Subcutaneous adipose tissue (tissue), 4 donors: Measurements from ENCODE around the gene FGFR2. TPM values are rescaled to one million over a fixed set of nuclear protein-coding genes. Genes with fewer than 3 reads are reported as not detected.

Experiments
- total RNA-seq, 4 donors: library from RNA; depleted of rRNA; stranded (reverse); fragments of >200 nt; gene quantifications; one replicate each; pipeline ENCODE4 v1.1.0, GENCODE V29; 2016
- TF ChIP-seq, protein P1 (sequence below): fragments of 450-650 bp; IDR thresholded peaks from one replicate; pipeline ENCODE4 v1.5.1; 2016; ENCODE audit warnings: low read depth, mild to moderate bottlenecking, control low read depth, antibody characterized with exemption, moderate library complexity

Gene FGFR2
- total RNA-seq, 4 donors from 2014 or later, result 11.3 to 22.2 (median 14.9) TPM

DNA sequence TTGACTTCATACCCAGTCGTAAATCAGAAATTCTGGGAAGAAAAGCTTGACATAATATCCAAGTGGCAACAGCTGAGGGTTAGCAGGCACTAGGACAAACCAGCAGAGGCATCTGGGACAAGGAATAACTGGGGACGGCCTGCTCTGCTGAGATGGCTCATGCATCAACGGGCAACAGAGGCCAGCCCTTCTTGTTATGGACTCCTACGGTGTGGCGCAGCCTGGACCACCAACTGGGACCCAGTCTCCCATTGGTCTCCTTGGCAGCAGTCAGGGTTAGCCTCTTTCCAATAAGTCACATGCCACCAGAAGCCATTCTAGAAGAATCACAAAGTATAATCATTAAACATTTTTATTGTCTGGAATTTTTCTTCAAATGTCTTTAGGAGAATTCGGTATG, 15.0 kb downstream of the FGFR2 start:
- TF ChIP-seq, protein P1, sequence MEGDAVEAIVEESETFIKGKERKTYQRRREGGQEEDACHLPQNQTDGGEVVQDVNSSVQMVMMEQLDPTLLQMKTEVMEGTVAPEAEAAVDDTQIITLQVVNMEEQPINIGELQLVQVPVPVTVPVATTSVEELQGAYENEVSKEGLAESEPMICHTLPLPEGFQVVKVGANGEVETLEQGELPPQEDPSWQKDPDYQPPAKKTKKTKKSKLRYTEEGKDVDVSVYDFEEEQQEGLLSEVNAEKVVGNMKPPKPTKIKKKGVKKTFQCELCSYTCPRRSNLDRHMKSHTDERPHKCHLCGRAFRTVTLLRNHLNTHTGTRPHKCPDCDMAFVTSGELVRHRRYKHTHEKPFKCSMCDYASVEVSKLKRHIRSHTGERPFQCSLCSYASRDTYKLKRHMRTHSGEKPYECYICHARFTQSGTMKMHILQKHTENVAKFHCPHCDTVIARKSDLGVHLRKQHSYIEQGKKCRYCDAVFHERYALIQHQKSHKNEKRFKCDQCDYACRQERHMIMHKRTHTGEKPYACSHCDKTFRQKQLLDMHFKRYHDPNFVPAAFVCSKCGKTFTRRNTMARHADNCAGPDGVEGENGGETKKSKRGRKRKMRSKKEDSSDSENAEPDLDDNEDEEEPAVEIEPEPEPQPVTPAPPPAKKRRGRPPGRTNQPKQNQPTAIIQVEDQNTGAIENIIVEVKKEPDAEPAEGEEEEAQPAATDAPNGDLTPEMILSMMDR, result no peak

DNA sequence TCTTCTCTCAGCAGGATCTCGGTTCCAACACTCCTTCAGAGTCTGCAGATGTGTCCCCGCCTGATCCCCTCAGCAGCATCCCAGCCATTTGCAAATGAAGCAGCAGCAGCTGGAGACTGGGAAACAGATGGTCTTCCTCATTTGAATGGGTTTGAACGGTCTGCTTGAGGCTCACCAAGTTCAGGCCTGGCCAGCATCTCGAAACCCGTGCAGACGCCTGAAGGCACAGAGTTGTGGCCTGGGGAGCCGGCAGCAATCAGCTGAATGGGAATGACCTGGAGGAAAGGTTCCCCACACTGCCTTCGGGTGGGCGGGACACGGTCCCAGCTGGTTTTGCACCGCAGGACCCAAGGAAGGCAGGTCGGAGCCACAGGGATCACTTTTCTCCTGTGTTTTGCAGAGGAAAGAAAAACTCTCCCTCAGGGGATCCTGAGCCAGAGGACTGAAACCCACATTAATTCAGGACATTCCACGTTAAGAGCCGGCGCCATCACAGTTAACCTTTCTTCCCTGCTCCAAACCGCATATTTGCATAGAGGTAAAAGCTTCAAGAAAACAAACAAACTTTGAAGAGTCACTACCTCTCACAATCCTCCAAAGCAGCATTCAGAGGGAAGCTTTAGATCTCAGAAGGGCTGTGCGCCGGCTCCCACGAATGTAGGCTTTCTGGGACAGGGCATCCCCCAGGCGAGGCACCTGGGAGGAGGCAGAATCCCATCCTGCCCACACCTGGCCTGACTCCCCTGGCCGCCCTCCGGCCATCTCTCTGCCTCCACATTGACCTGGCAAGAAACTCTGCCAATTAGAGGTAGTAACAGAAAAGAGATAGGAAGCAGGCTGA, 17.7 kb downstream of the FGFR2 start:
- TF ChIP-seq, protein P1, result no peak

DNA sequence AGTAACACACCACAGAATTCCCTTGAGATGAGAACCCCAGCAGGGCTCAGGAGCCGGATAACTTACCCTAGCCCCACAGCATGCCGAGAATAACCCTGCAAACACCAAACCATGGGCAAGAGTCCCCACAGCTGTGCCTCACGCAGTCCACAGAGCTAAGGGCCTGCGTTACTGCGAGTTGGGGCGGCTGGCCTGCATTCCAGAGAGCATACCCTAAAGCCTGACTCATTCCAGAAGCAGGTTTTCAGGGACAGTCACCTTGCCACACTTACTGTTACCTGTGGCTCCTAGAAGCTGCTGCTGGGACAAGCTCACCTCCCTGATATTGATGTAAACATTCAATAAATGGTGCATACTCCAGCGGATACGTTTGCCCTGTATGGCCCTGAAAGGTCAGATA, 18.6 kb downstream of the FGFR2 start:
- TF ChIP-seq, protein P1, result no peak

DNA sequence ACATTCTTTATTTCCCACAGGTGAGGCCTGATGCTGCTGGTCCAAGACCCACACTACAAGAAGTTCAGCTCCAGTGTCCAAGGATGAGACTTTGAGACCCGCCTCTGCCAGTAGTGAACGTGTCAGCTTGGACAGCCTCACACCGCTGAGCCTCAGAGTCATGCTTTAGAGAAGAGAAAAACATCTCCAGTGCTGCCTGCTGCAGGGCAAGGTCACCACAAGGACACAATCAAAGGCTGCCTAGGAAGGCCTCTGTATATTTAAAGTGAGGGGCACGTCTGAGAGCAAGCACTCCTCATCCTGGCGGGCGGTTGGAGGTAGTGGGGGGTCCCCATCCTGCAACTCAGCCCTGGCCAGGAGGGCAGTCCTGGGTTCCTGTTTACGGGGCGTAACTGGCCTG, 19.3 kb downstream of the FGFR2 start:
- TF ChIP-seq, protein P1, result no peak

DNA sequence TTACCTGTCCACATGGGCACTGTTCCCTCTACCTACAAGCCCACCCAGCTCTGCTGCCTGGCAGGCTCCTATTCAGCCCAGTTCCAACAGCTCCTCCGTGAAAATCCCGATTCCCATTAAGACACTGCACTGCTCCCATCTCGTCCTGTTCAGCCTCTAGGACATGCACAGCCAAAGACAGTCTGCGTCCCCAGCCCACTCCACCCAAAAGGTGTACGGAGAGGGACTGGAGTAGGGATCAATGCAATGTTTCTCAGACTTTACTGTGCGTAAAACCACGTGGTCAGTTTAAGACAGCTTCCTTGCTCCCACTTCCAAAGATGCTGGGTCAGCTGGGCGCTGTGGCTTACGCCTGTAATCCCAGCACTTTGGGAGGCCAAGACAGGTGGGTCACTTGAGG, 19.9 kb downstream of the FGFR2 start:
- TF ChIP-seq, protein P1, result no peak

DNA sequence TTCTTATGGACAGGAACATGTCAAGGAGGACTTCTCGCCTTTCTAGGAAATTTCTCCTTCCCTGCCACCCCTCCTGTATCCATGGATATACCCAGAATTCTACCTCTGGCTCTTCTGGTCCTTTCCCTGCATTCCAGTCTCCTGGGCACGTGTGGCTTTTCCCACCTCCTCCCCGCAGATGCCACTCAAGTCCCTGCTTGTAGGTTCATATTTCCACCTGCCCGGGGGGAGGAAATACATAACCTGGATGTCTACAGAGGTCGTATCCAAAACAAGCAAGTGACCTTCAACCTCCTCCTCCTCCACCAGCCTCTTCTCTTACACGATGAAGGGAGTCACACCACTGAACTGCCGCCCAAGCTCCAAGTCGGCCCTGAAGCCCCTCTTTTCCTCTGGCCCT, 20.7 kb downstream of the FGFR2 start:
- TF ChIP-seq, protein P1, result no peak

DNA sequence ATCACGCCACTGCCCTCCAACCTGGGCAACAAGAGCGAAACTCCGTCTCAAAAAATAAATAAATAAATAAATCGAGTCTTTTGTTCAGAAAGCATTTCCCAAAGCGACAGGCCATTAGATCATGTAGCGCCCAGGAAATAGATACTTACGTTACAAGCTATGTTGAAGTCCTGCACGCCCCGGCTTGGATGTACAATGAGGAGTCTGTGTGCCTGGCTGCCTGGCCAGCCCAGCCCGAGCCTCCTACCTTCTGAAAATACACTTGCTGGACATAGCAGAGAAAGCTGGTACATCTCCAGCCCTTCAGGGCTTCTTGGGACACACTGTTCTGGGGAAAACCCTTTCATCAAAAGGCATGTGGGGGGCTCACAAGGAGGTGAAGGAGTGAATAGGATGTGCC, 22.1 kb downstream of the FGFR2 start:
- TF ChIP-seq, protein P1, result no peak
